Esophagus muscularis mucosa (tissue), 4 donors: ENCODE results near the gene CALHM1.

Experiments used
- CTCF ChIP-seq, 3 experiments: fragments of 200-600 bp in 2 of 3; fragments of 450-650 bp in 1 of 3; sonication (generic) in 2 of 3; IDR thresholded peaks; one replicate each; pipeline ENCODE4 v1.5.1; 2017 to 2019; ENCODE audit warnings: antibody characterized with exemption in 3 of 3, mild to moderate bottlenecking in 2 of 3, moderate library complexity in 1 of 3
- EP300 ChIP-seq: sonication (generic); formaldehyde crosslinking; IDR thresholded peaks from one replicate; pipeline ENCODE4 v1.6.1; 2017; ENCODE audit warnings: antibody characterized with exemption
- POLR2A ChIP-seq: fragments of 450-650 bp; IDR thresholded peaks from one replicate; pipeline ENCODE4 v1.6.1; 2017; ENCODE audit warnings: antibody characterized with exemption, moderate library complexity, mild to moderate bottlenecking, low read depth
- POLR2AphosphoS5 ChIP-seq, 2 donors: sonication (generic); formaldehyde crosslinking; IDR thresholded peaks; one replicate each; pipeline ENCODE4 v1.6.1; 2017; ENCODE audit warnings: antibody characterized with exemption in 2 of 2

- TF ChIP-seq CTCF (IDR thresholded peaks at IDR 0.05): no peak
- TF ChIP-seq POLR2AphosphoS5 (IDR thresholded peaks at IDR 0.05): no peak
- TF ChIP-seq POLR2A: no peak
- TF ChIP-seq EP300: no peak
Observed at GRCh38 chr10:103413564-103413963, 45.1 kb downstream of the CALHM1 start.
